Nephron (organoid): Measurements from ENCODE around the gene TCF15.
"Not testable (repeated sequence)": the region's sequence is repeated elsewhere in the genome, so short reads cannot be mapped to it uniquely, and the experiment has no call there.

Experiments
- H3K27ac Mint-ChIP-seq, 3 experiments: 2 replicates each; pipeline ENCODE4 v1.8.0; 2020; ENCODE audit warnings: mixed read lengths in 3 of 3, mild to moderate bottlenecking in 2 of 3, moderate library complexity in 1 of 3
- H3K27me3 Mint-ChIP-seq: 2 replicates; pipeline ENCODE4 v1.8.0; 2021; ENCODE audit warnings: low read depth, mild to moderate bottlenecking, moderate library complexity, mixed read lengths
- H3K36me3 Mint-ChIP-seq: 2 replicates; pipeline ENCODE4 v1.8.0; 2020; ENCODE audit warnings: low read depth, mixed read lengths
- H3K4me1 Mint-ChIP-seq: 2 replicates; pipeline ENCODE4 v1.8.0; 2020; ENCODE audit warnings: mixed read lengths
- H3K4me3 Mint-ChIP-seq, 3 experiments: 2 replicates each; pipeline ENCODE4 v1.8.0; 2020; ENCODE audit warnings: mild to moderate bottlenecking in 3 of 3, mixed read lengths in 3 of 3, moderate library complexity in 2 of 3
- H3K9me3 Mint-ChIP-seq: 2 replicates; pipeline ENCODE4 v1.8.0; 2020; ENCODE audit warnings: mixed read lengths
- CTCF ChIP-seq, 3 experiments: fragments of 200-600 bp; sonication (generic); IDR thresholded peaks; one replicate each; pipeline ENCODE4 v1.5.0; 2021; ENCODE audit warnings: antibody characterized with exemption in 3 of 3; ENCODE audit not compliant: unreplicated experiment in 3 of 3

The TCF15 gene

GRCh38 chr20:588476-588875, 21.6 kb downstream of the TCF15 start:
- no peaks in the 10 kb centered on the region for H3K9me3 Mint-ChIP-seq
- peaks cover 5% of the 10 kb centered on the region for H3K27me3 Mint-ChIP-seq
- no peak overlapping the region for H3K4me3 Mint-ChIP-seq
- H3K36me3 Mint-ChIP-seq: no peaks in the 10 kb centered on the region
- TF ChIP-seq CTCF (IDR thresholded peaks at IDR 0.05; ENCODE audit: unreplicated experiment in 3 of 3): no peak
- H3K27ac Mint-ChIP-seq: no peak overlapping the region
- no peaks in the 10 kb centered on the region for H3K4me1 Mint-ChIP-seq

GRCh38 chr20:584971-585301, 25.2 kb downstream of the TCF15 start:
- peaks cover 8% of the 10 kb centered on the region for H3K27me3 Mint-ChIP-seq
- no peak overlapping the region for H3K4me3 Mint-ChIP-seq
- no peak for TF ChIP-seq CTCF (IDR thresholded peaks at IDR 0.05; ENCODE audit: unreplicated experiment in 3 of 3)
- H3K4me1 Mint-ChIP-seq: no peaks in the 10 kb centered on the region
- no peaks in the 10 kb centered on the region for H3K9me3 Mint-ChIP-seq
- no peak overlapping the region for H3K27ac Mint-ChIP-seq
- no peaks in the 10 kb centered on the region for H3K36me3 Mint-ChIP-seq

- no peak overlapping the region for H3K27ac Mint-ChIP-seq
- no peaks in the 10 kb centered on the region for H3K4me1 Mint-ChIP-seq
- no peak overlapping the region for H3K4me3 Mint-ChIP-seq
- no peaks in the 10 kb centered on the region for H3K9me3 Mint-ChIP-seq
- TF ChIP-seq CTCF (IDR thresholded peaks at IDR 0.05; ENCODE audit: unreplicated experiment in 3 of 3): no peak
- H3K27me3 Mint-ChIP-seq: peaks cover 8% of the 10 kb centered on the region
- H3K36me3 Mint-ChIP-seq: no peaks in the 10 kb centered on the region
These were observed 25.7 kb downstream of the TCF15 start for GRCh38 chr20:584161-584970.

- Mint-ChIP-seq H3K27ac (no peak overlapping the region), H3K9me3 (no peaks in the 10 kb centered on the region), H3K4me1 (no peaks in the 10 kb centered on the region), H3K27me3 (peaks cover 8% of the 10 kb centered on the region), H3K36me3 (no peaks in the 10 kb centered on the region), H3K4me3 (no peak overlapping the region)
- TF ChIP-seq CTCF (IDR thresholded peaks at IDR 0.05; ENCODE audit: unreplicated experiment in 3 of 3): no peak
These were observed 27.9 kb downstream of the TCF15 start for GRCh38 chr20:582204-582603.

GRCh38 chr20:578940-579690, 31.0 kb downstream of the TCF15 start:
- H3K4me3 Mint-ChIP-seq, H3K9me3 Mint-ChIP-seq, H3K27me3 Mint-ChIP-seq, H3K27ac Mint-ChIP-seq, H3K4me1 Mint-ChIP-seq, H3K36me3 Mint-ChIP-seq: not testable (repeated sequence)

GRCh38 chr20:577167-577791, 32.8 kb downstream of the TCF15 start:
- Mint-ChIP-seq H3K9me3 (no peaks in the 10 kb centered on the region), H3K27me3 (peaks cover 5% of the 10 kb centered on the region), H3K4me1 (peaks cover 13% of the 10 kb centered on the region), H3K4me3 (no peak overlapping the region), H3K36me3 (no peaks in the 10 kb centered on the region), H3K27ac (no peak overlapping the region)
- TF ChIP-seq CTCF (IDR thresholded peaks at IDR 0.05; ENCODE audit: unreplicated experiment in 3 of 3): peak in 1 of 3 experiments; percentile 17
